Subcutaneous abdominal adipose tissue (tissue), 5 donors: Measurements from ENCODE around the gene DYRK1A.

Experiments used
- H3K27ac ChIP-seq: one replicate; pipeline ENCODE4 v1.7.0; 2013; ENCODE audit warnings: low read depth, mild to moderate bottlenecking, inconsistent platforms, low read length, moderate library complexity
- H3K27me3 ChIP-seq, 5 donors: one replicate each; pipeline ENCODE4 v1.7.0; 2013; ENCODE audit warnings: low read length in 5 of 5, inconsistent platforms in 1 of 5; ENCODE audit not compliant: control insufficient read depth in 5 of 5, insufficient read depth in 4 of 5
- H3K36me3 ChIP-seq, 5 donors: one replicate each; pipeline ENCODE4 v1.7.0; 2013; ENCODE audit warnings: low read length in 5 of 5; ENCODE audit not compliant: control insufficient read depth in 5 of 5, insufficient read depth in 5 of 5
- H3K4me1 ChIP-seq, 5 donors: one replicate each; pipeline ENCODE4 v1.7.0; 2013; ENCODE audit warnings: low read length in 5 of 5, mild to moderate bottlenecking in 3 of 5, moderate library complexity in 1 of 5; ENCODE audit not compliant: control insufficient read depth in 5 of 5, insufficient read depth in 5 of 5
- H3K4me3 ChIP-seq, 5 donors: one replicate each; pipeline ENCODE4 v1.7.0; 2013; ENCODE audit warnings: low read length in 5 of 5, low read depth in 1 of 5
- H3K9ac ChIP-seq, 5 donors: one replicate each; pipeline ENCODE4 v1.7.0; 2013; ENCODE audit warnings: low read length in 5 of 5, mild to moderate bottlenecking in 4 of 5, moderate library complexity in 3 of 5
- H3K9me3 ChIP-seq, 5 donors: one replicate each; pipeline ENCODE4 v1.7.0; 2013; ENCODE audit warnings: low read length in 5 of 5; ENCODE audit not compliant: control insufficient read depth in 5 of 5
- donor health status: healthy.
- donor health status: healthy.
- donor health status: healthy.
- donor health status: healthy.
- donor health status: healthy.

The DYRK1A gene

GRCh38 chr21:37489553-37489952 lies 123.0 kb downstream of the DYRK1A start:
- Histone ChIP-seq H3K27me3 (no peaks in the 10 kb centered on the region), H3K9me3 (no peaks in the 10 kb centered on the region), H3K9ac (no peak overlapping the region), H3K4me3 (no peak overlapping the region), H3K4me1 (peaks cover 0 to 8% (median 4%) of the 10 kb centered on the region in 5 donors), H3K36me3 (peaks cover 16 to 35% (median 27%) of the 10 kb centered on the region in 5 donors), H3K27ac (no peak overlapping the region)

GRCh38 chr21:37490084-37490483 lies 123.5 kb downstream of the DYRK1A start:
- Histone ChIP-seq H3K36me3 (peaks cover 16 to 35% (median 28%) of the 10 kb centered on the region in 5 donors), H3K9me3 (no peaks in the 10 kb centered on the region)

GRCh38 chr21:37496972-37497371 lies 130.4 kb downstream of the DYRK1A start:
- H3K36me3 ChIP-seq = peaks cover 15 to 32% (median 23%) of the 10 kb centered on the region in 5 donors
- H3K27ac ChIP-seq = no peak overlapping the region

More at GRCh38 chr21:37490084-37490483, 123.5 kb downstream of the DYRK1A start:
- H3K27ac ChIP-seq = no peak overlapping the region
- H3K27me3 ChIP-seq = no peaks in the 10 kb centered on the region
- no peak overlapping the region for H3K9ac ChIP-seq
- H3K4me1 ChIP-seq = peaks cover 0 to 4% (median 0%) of the 10 kb centered on the region in 5 donors
- H3K4me3 ChIP-seq = no peak overlapping the region

GRCh38 chr21:37498664-37499063 lies 132.1 kb downstream of the DYRK1A start:
- Histone ChIP-seq H3K4me1 (no peaks in the 10 kb centered on the region), H3K27ac (no peak overlapping the region), H3K9me3 (peaks cover 0 to 6% (median 3%) of the 10 kb centered on the region in 5 donors), H3K36me3 (peaks cover 15 to 27% (median 22%) of the 10 kb centered on the region in 5 donors), H3K27me3 (no peaks in the 10 kb centered on the region), H3K4me3 (no peak overlapping the region), H3K9ac (no peak overlapping the region)

More at GRCh38 chr21:37496972-37497371, 130.4 kb downstream of the DYRK1A start:
- no peak overlapping the region for H3K9ac ChIP-seq
- no peaks in the 10 kb centered on the region for H3K27me3 ChIP-seq
- no peaks in the 10 kb centered on the region for H3K4me1 ChIP-seq
- H3K9me3 ChIP-seq = no peaks in the 10 kb centered on the region
- no peak overlapping the region for H3K4me3 ChIP-seq

GRCh38 chr21:37502947-37503346 lies 136.4 kb downstream of the DYRK1A start:
- peaks cover 34 to 45% (median 38%) of the 10 kb centered on the region in 5 donors for H3K36me3 ChIP-seq
- H3K27me3 ChIP-seq = no peaks in the 10 kb centered on the region
- no peak overlapping the region for H3K9ac ChIP-seq
- H3K9me3 ChIP-seq = peaks cover 0 to 6% (median 3%) of the 10 kb centered on the region in 5 donors
- H3K27ac ChIP-seq = no peak overlapping the region
- H3K4me3 ChIP-seq = no peak overlapping the region
- H3K4me1 ChIP-seq = no peaks in the 10 kb centered on the region

- Histone ChIP-seq H3K36me3 (peaks cover 30 to 55% (median 48%) of the 10 kb centered on the region in 5 donors), H3K9ac (no peak overlapping the region), H3K27me3 (no peaks in the 10 kb centered on the region), H3K4me3 (no peak overlapping the region), H3K27ac (no peak overlapping the region), H3K4me1 (no peaks in the 10 kb centered on the region), H3K9me3 (peaks cover 0 to 6% (median 3%) of the 10 kb centered on the region in 5 donors)
Observed at GRCh38 chr21:37503848-37504467, 137.4 kb downstream of the DYRK1A start.

- H3K4me1 ChIP-seq = no peaks in the 10 kb centered on the region
- no peak overlapping the region for H3K4me3 ChIP-seq
- H3K27ac ChIP-seq = no peak overlapping the region
- H3K27me3 ChIP-seq = no peaks in the 10 kb centered on the region
- peaks cover 0 to 6% (median 3%) of the 10 kb centered on the region in 5 donors for H3K9me3 ChIP-seq
- H3K36me3 ChIP-seq = peaks cover 41 to 74% (median 65%) of the 10 kb centered on the region in 5 donors
- H3K9ac ChIP-seq = no peak overlapping the region
Observed at GRCh38 chr21:37505963-37506362, 139.4 kb downstream of the DYRK1A start.

- Histone ChIP-seq H3K27me3 (no peaks in the 10 kb centered on the region), H3K27ac (no peak overlapping the region), H3K4me3 (no peak overlapping the region), H3K9me3 (peaks cover 0 to 6% (median 1%) of the 10 kb centered on the region in 5 donors), H3K4me1 (no peaks in the 10 kb centered on the region), H3K36me3 (peaks cover 50 to 89% (median 78%) of the 10 kb centered on the region in 5 donors), H3K9ac (no peak overlapping the region)
Observed at GRCh38 chr21:37507716-37508115, 141.1 kb downstream of the DYRK1A start.

GRCh38 chr21:37508341-37508740 lies 141.8 kb downstream of the DYRK1A start:
- Histone ChIP-seq H3K27ac (no peak overlapping the region), H3K27me3 (no peaks in the 10 kb centered on the region), H3K4me3 (no peak overlapping the region), H3K9me3 (peaks cover 0 to 2% (median 0%) of the 10 kb centered on the region in 5 donors), H3K9ac (no peak overlapping the region), H3K36me3 (peaks cover 46 to 91% (median 83%) of the 10 kb centered on the region in 5 donors), H3K4me1 (no peaks in the 10 kb centered on the region)

- H3K4me3 ChIP-seq = no peak overlapping the region
- H3K27ac ChIP-seq = no peak overlapping the region
- H3K4me1 ChIP-seq = no peaks in the 10 kb centered on the region
- H3K9me3 ChIP-seq = no peaks in the 10 kb centered on the region
- no peaks in the 10 kb centered on the region for H3K27me3 ChIP-seq
- peaks cover 57 to 97% (median 88%) of the 10 kb centered on the region in 5 donors for H3K36me3 ChIP-seq
- no peak overlapping the region for H3K9ac ChIP-seq
Observed at GRCh38 chr21:37509802-37510393, 143.3 kb downstream of the DYRK1A start.
